ENCODE data around the gene RETREG1.

Gene RETREG1

GRCh38 chr5:16508730-16509531, 107.9 kb downstream of the RETREG1 start:
- Mint-ChIP-seq H3K27me3 (no peaks in the 10 kb centered on the region), H3K9me3 (no peaks in the 10 kb centered on the region), H3K4me3 (no peak overlapping the region), H3K4me1 (ENCODE audit: low read depth in 2 of 2) (peaks cover 14 to 18% of the 10 kb centered on the region in 2 donors), H3K27ac (peak overlapping the region in 1 of 2 donors; percentile 68), H3K36me3 (ENCODE audit: insufficient read depth) (no peaks in the 10 kb centered on the region)
- no peak for DNase-seq
- ATAC-seq (replicated peaks): no peak

DNA sequence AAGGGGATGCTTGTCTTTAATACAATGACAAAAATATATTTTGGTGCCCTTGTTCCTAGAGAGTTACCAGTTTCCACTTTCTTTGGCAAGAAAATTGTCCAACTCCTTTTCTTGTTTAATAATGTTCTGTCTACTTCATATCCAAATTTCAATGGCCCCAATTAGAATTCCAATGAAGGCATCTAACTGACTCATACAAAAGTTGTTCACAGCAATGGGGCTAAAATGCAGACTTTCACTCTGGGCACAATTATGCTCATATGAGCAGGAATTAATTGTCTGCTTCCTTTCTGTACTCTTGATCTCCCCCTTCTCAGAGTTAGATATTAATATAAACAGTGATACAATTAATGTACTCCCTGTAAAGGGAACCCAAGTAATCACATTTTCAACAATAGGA, 109.1 kb downstream of the RETREG1 start:
- DNase-seq: no peak
- peaks cover 16 to 18% of the 10 kb centered on the region in 2 donors for H3K4me1 Mint-ChIP-seq (ENCODE audit: low read depth in 2 of 2)
- H3K27ac Mint-ChIP-seq: no peak overlapping the region
- no peaks in the 10 kb centered on the region for H3K27me3 Mint-ChIP-seq
- ATAC-seq (replicated peaks): no peak
- H3K36me3 Mint-ChIP-seq (ENCODE audit: insufficient read depth): no peaks in the 10 kb centered on the region
- H3K9me3 Mint-ChIP-seq: no peaks in the 10 kb centered on the region
- no peak overlapping the region for H3K4me3 Mint-ChIP-seq

DNA sequence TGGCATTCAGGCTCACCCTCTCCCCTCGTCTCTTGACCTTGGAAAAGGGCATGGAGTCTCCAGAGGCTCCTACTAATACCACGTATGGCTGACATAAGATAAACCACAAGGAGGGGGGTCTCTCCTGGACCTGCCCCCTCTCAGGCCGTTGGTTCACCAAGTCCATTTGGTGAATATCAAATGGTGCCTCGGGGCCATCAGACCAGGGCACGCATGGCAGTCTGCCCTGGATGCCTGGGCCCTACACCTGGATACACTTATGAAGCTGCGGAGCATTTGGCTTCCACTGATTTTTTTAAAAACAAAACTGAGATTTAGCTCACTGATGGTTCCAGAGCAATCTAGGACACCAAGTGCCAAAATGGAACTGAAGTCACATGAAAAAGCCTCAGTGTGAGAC, 110.9 kb downstream of the RETREG1 start:
- DNase-seq (no peak), ATAC-seq (replicated peaks) (no peak)
- H3K27me3 Mint-ChIP-seq: no peaks in the 10 kb centered on the region
- H3K9me3 Mint-ChIP-seq: no peaks in the 10 kb centered on the region
- H3K4me1 Mint-ChIP-seq (ENCODE audit: low read depth in 2 of 2): peaks cover 16 to 18% of the 10 kb centered on the region in 2 donors
- no peak overlapping the region for H3K27ac Mint-ChIP-seq
- H3K36me3 Mint-ChIP-seq (ENCODE audit: insufficient read depth): no peaks in the 10 kb centered on the region
- no peak overlapping the region for H3K4me3 Mint-ChIP-seq

- DNase-seq (no peak), ATAC-seq (replicated peaks) (no peak)
- no peak overlapping the region for H3K4me3 Mint-ChIP-seq
- no peaks in the 10 kb centered on the region for H3K27me3 Mint-ChIP-seq
- no peaks in the 10 kb centered on the region for H3K36me3 Mint-ChIP-seq (ENCODE audit: insufficient read depth)
- peak overlapping the region in 1 of 2 donors; percentile 22 for H3K27ac Mint-ChIP-seq
- no peaks in the 10 kb centered on the region for H3K9me3 Mint-ChIP-seq
- H3K4me1 Mint-ChIP-seq (ENCODE audit: low read depth in 2 of 2): peaks cover 14 to 16% of the 10 kb centered on the region in 2 donors
Measured at GRCh38 chr5:16505140-16505891, 111.5 kb downstream of the RETREG1 start.

DNA sequence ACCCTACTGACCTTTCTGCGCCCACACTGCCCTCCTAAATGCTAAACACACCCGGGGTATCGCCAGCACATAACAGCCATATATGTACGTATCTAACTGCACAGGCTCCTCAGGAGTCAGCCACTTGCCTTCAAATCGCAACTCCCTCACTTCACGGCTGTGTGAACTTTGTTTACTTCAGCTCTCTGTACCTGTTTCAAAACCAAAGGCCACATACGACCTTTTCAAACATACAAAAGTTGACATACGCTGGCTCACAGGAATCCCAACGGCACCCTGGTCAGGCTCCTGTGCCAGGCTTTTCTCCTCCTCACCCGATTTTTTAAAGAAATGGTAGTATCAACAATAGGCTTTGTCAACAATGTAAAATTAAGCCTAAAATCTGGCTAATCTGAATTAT, 112.2 kb downstream of the RETREG1 start:
- Mint-ChIP-seq H3K36me3 (ENCODE audit: insufficient read depth) (no peaks in the 10 kb centered on the region), H3K9me3 (no peaks in the 10 kb centered on the region), H3K27me3 (no peaks in the 10 kb centered on the region), H3K27ac (peak overlapping the region in 1 of 2 donors; percentile 22), H3K4me3 (no peak overlapping the region), H3K4me1 (ENCODE audit: low read depth in 2 of 2) (peaks cover 14 to 16% of the 10 kb centered on the region in 2 donors)
- no peak for ATAC-seq (replicated peaks)
- no peak for DNase-seq

DNA sequence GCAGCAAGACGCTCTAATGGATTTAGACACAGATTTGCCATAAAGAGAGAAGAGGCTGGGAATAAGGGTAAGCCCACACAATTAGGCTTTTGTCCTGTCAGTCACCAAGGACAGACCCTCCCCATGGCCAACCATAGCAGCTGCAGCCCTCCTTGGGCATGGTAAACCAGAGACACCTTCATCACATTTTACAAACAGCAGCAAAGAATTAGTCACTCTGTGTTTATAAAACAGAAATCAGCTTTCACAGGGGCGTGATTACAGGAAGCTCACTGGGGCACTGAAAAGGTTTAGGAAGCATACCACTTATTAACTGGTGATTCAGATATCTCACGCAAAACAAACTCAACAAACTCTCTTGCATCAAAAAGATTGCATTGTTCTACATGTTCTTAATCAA, 113.9 kb downstream of the RETREG1 start:
- Mint-ChIP-seq H3K27ac (no peak overlapping the region), H3K27me3 (no peaks in the 10 kb centered on the region), H3K36me3 (ENCODE audit: insufficient read depth) (no peaks in the 10 kb centered on the region), H3K4me3 (no peak overlapping the region), H3K9me3 (no peaks in the 10 kb centered on the region), H3K4me1 (ENCODE audit: low read depth in 2 of 2) (peaks cover 14 to 16% of the 10 kb centered on the region in 2 donors)
- DNase-seq: no peak
- no peak for ATAC-seq (replicated peaks)

DNA sequence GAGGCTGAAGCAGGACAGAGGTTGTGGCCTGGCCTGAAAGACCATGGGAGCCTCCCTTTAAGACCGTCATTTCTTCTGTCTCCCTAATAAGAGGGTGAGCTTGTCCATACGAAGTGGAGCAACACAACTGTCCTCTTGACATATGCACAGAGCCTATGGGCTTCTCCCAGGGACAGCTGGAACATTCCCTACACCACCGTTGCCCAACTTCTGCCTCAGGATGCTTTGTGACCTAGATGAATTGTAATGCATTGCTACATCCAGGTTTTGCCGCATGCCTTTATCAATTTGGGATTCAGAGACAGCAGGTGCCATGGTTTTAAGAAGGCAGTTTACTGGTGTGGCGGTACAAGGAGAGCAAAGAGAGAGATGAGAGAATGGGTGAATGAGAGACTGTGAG, 116.8 kb downstream of the RETREG1 start:
- Mint-ChIP-seq H3K36me3 (ENCODE audit: insufficient read depth) (no peaks in the 10 kb centered on the region), H3K4me1 (ENCODE audit: low read depth in 2 of 2) (peaks cover 6 to 13% of the 10 kb centered on the region in 2 donors), H3K9me3 (no peaks in the 10 kb centered on the region), H3K27me3 (no peaks in the 10 kb centered on the region), H3K27ac (no peak overlapping the region), H3K4me3 (no peak overlapping the region)
- ATAC-seq (replicated peaks) (no peak), DNase-seq (no peak)

GRCh38 chr5:16497546-16497945, 119.3 kb downstream of the RETREG1 start:
- no peak for ATAC-seq (replicated peaks)
- DNase-seq: no peak
- Mint-ChIP-seq H3K27me3 (no peaks in the 10 kb centered on the region), H3K36me3 (ENCODE audit: insufficient read depth) (no peaks in the 10 kb centered on the region), H3K4me1 (ENCODE audit: low read depth in 2 of 2) (peaks cover 0 to 3% of the 10 kb centered on the region in 2 donors), H3K4me3 (no peak overlapping the region), H3K27ac (no peak overlapping the region), H3K9me3 (no peaks in the 10 kb centered on the region)

GRCh38 chr5:16493261-16493660, 123.5 kb downstream of the RETREG1 start:
- no peak for ATAC-seq (replicated peaks)
- no peak overlapping the region for H3K27ac Mint-ChIP-seq
- H3K4me1 Mint-ChIP-seq (ENCODE audit: low read depth in 2 of 2): peaks cover 0 to 4% of the 10 kb centered on the region in 2 donors
- H3K27me3 Mint-ChIP-seq: no peaks in the 10 kb centered on the region
- H3K36me3 Mint-ChIP-seq (ENCODE audit: insufficient read depth): no peaks in the 10 kb centered on the region
- no peaks in the 10 kb centered on the region for H3K9me3 Mint-ChIP-seq
- no peak for DNase-seq
- no peak overlapping the region for H3K4me3 Mint-ChIP-seq

- Mint-ChIP-seq H3K4me3 (no peak overlapping the region), H3K9me3 (no peaks in the 10 kb centered on the region), H3K27me3 (no peaks in the 10 kb centered on the region), H3K36me3 (ENCODE audit: insufficient read depth) (no peaks in the 10 kb centered on the region), H3K4me1 (ENCODE audit: low read depth in 2 of 2) (peaks cover 0 to 4% of the 10 kb centered on the region in 2 donors), H3K27ac (peak overlapping the region in 1 of 2 donors; percentile 65)
- no peak for ATAC-seq (replicated peaks)
- no peak for DNase-seq
Measured at GRCh38 chr5:16492398-16493140, 124.2 kb downstream of the RETREG1 start.

DNA sequence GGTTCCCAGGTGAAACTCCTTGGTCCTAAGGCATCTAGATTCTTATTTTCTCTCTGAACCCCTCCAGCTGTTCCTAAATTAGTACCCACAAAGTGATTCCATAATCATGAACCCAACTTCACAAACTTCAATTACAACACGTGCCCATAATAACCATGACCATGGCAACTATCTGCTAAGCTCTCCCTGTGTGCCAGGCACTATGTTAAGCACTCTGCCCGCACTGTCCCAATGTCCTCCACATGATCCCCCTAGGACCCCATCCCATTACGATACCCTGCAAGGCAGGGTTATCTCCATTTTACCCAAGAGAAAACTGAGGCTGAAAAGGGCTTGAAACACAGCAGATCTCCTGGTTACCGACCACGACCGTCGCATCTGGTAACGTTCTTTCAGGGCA, 125.9 kb downstream of the RETREG1 start:
- Mint-ChIP-seq H3K36me3 (ENCODE audit: insufficient read depth) (no peaks in the 10 kb centered on the region), H3K4me3 (no peak overlapping the region), H3K4me1 (ENCODE audit: low read depth in 2 of 2) (peaks cover 2 to 4% of the 10 kb centered on the region in 2 donors), H3K27ac (no peak overlapping the region), H3K27me3 (no peaks in the 10 kb centered on the region), H3K9me3 (no peaks in the 10 kb centered on the region)
- ATAC-seq (replicated peaks) (no peak), DNase-seq (no peak)

DNA sequence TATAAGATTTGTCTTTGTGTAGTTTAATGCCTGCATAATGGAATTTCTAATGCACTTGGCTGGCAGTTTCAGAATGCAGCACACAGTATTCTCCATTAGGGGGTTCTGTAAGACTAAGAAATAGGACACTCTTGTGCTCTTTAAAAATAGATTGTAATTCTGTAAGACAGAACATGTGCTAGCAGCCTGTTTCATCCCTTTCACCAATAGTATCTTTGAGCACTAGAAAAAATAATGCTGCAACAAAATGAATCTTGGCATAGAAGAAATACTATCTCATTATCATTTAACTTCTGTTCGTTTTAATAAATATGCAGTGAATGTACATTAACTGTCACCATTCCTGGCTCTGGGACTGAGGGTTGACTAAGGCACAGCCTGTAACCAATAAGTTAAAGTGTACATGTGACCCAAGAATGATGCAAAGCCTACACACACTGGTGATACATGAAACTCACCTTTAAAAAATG, 127.4 kb downstream of the RETREG1 start:
- peaks cover 2 to 4% of the 10 kb centered on the region in 2 donors for H3K4me1 Mint-ChIP-seq (ENCODE audit: low read depth in 2 of 2)
- H3K36me3 Mint-ChIP-seq (ENCODE audit: insufficient read depth): no peaks in the 10 kb centered on the region
- DNase-seq (no peak), ATAC-seq (replicated peaks) (peak; percentile 24)
- H3K9me3 Mint-ChIP-seq: no peaks in the 10 kb centered on the region
- no peak overlapping the region for H3K4me3 Mint-ChIP-seq
- no peaks in the 10 kb centered on the region for H3K27me3 Mint-ChIP-seq
- no peak overlapping the region for H3K27ac Mint-ChIP-seq

GRCh38 chr5:16487456-16487855, 129.3 kb downstream of the RETREG1 start:
- ATAC-seq (replicated peaks): no peak
- Mint-ChIP-seq H3K4me3 (no peak overlapping the region), H3K27ac (no peak overlapping the region), H3K27me3 (no peaks in the 10 kb centered on the region), H3K9me3 (no peaks in the 10 kb centered on the region), H3K4me1 (ENCODE audit: low read depth in 2 of 2) (peaks cover 2 to 4% of the 10 kb centered on the region in 2 donors), H3K36me3 (ENCODE audit: insufficient read depth) (no peaks in the 10 kb centered on the region)
- DNase-seq: no peak

Data from effector memory CD8-positive, alpha-beta T cell (primary cell).